Stimulated activated naive CD8-positive, alpha-beta T cell treated with anti-CD3 and anti-CD28 coated beads, Interleukin-15, amount 100 ng/mL, for 72 hours (primary cell): Measurements from ENCODE around the gene HJURP.
A peak's percentile ranks its signal among the peaks of the same experiment; 100 is the strongest.

Source experiments
- ATAC-seq: fragments of 150-1000 bp; cut with Tn5 transposase; 2 replicates; pipeline ENCODE4 v1.10.0; 2021; ENCODE audit warnings: mild to moderate bottlenecking, moderate library complexity
- DNase-seq, 2 donors: peaks; one replicate each; pipeline ENCODE4 v3.0.0; 2021 to 2022
- H3K27ac Mint-ChIP-seq, 2 donors: one replicate each; pipeline ENCODE4 v1.8.0; 2022; ENCODE audit warnings: mild to moderate bottlenecking in 2 of 2, mixed read lengths in 2 of 2, moderate library complexity in 2 of 2
- H3K27me3 Mint-ChIP-seq: one replicate; pipeline ENCODE4 v1.8.0; 2022; ENCODE audit warnings: mixed read lengths
- H3K4me1 Mint-ChIP-seq: one replicate; pipeline ENCODE4 v1.8.0; 2022; ENCODE audit warnings: mild to moderate bottlenecking, mixed read lengths
- H3K4me3 Mint-ChIP-seq, 2 donors: one replicate each; pipeline ENCODE4 v1.8.0; 2022; ENCODE audit warnings: mild to moderate bottlenecking in 2 of 2, mixed read lengths in 2 of 2, moderate library complexity in 1 of 2
- H3K9me3 Mint-ChIP-seq, 2 donors: one replicate each; pipeline ENCODE4 v1.8.0; 2022; ENCODE audit warnings: mixed read lengths in 2 of 2

Gene HJURP

GRCh38 chr2:233799716-233800115, 54.6 kb downstream of the HJURP start:
- Mint-ChIP-seq H3K9me3 (no peaks in the 10 kb centered on the region), H3K27me3 (peaks cover 37% of the 10 kb centered on the region), H3K27ac (peak overlapping the region in 1 of 2 donors; percentile 57), H3K4me3 (no peak overlapping the region), H3K4me1 (peaks cover 9% of the 10 kb centered on the region)
- no peak for ATAC-seq
- no peak for DNase-seq

GRCh38 chr2:233799087-233799665, 55.2 kb downstream of the HJURP start:
- ATAC-seq (no peak), DNase-seq (peak in 1 of 2 donors; percentile 4)
- H3K4me1 Mint-ChIP-seq = peaks cover 9% of the 10 kb centered on the region
- H3K4me3 Mint-ChIP-seq = no peak overlapping the region
- H3K9me3 Mint-ChIP-seq = no peaks in the 10 kb centered on the region
- H3K27me3 Mint-ChIP-seq = peaks cover 31% of the 10 kb centered on the region
- H3K27ac Mint-ChIP-seq = no peak overlapping the region

GRCh38 chr2:233798335-233799086, 55.8 kb downstream of the HJURP start:
- Mint-ChIP-seq H3K4me1 (peaks cover 9% of the 10 kb centered on the region), H3K4me3 (no peak overlapping the region)
- ATAC-seq = no peak

GRCh38 chr2:233796254-233796653, 58.1 kb downstream of the HJURP start:
- H3K27me3 Mint-ChIP-seq = peaks cover 11% of the 10 kb centered on the region
- H3K4me1 Mint-ChIP-seq = peaks cover 4% of the 10 kb centered on the region
- no peak overlapping the region for H3K27ac Mint-ChIP-seq
- no peak overlapping the region for H3K4me3 Mint-ChIP-seq
- ATAC-seq (no peak), DNase-seq (peak in 1 of 2 donors; percentile 4)
- no peaks in the 10 kb centered on the region for H3K9me3 Mint-ChIP-seq

More at GRCh38 chr2:233798335-233799086, 55.8 kb downstream of the HJURP start:
- H3K27ac Mint-ChIP-seq = peak overlapping the region in 1 of 2 donors; percentile 10
- DNase-seq = no peak
- H3K27me3 Mint-ChIP-seq = peaks cover 25% of the 10 kb centered on the region
- no peaks in the 10 kb centered on the region for H3K9me3 Mint-ChIP-seq

- H3K27me3 Mint-ChIP-seq = peaks cover 11% of the 10 kb centered on the region
- H3K27ac Mint-ChIP-seq = no peak overlapping the region
- no peaks in the 10 kb centered on the region for H3K4me1 Mint-ChIP-seq
- no peak for DNase-seq
- H3K9me3 Mint-ChIP-seq = no peaks in the 10 kb centered on the region
- H3K4me3 Mint-ChIP-seq = no peak overlapping the region
- no peak for ATAC-seq
These were observed 58.6 kb downstream of the HJURP start for GRCh38 chr2:233795735-233796171.

GRCh38 chr2:233794128-233794658, 60.1 kb downstream of the HJURP start:
- Mint-ChIP-seq H3K27ac (peak overlapping the region in 1 of 2 donors; percentile 45), H3K27me3 (peaks cover 8% of the 10 kb centered on the region), H3K4me3 (no peak overlapping the region), H3K9me3 (no peaks in the 10 kb centered on the region), H3K4me1 (no peaks in the 10 kb centered on the region)
- DNase-seq = no peak
- ATAC-seq = no peak

- DNase-seq (no peak), ATAC-seq (no peak)
- Mint-ChIP-seq H3K4me3 (no peak overlapping the region), H3K27ac (no peak overlapping the region), H3K4me1 (no peaks in the 10 kb centered on the region), H3K9me3 (no peaks in the 10 kb centered on the region), H3K27me3 (peaks cover 2% of the 10 kb centered on the region)
These were observed 60.7 kb downstream of the HJURP start for GRCh38 chr2:233793465-233794127.

GRCh38 chr2:233792720-233793119, 61.6 kb downstream of the HJURP start:
- H3K4me1 Mint-ChIP-seq = no peaks in the 10 kb centered on the region
- peak overlapping the region in 1 of 2 donors; percentile 36 for H3K27ac Mint-ChIP-seq
- ATAC-seq (no peak), DNase-seq (no peak)
- no peaks in the 10 kb centered on the region for H3K27me3 Mint-ChIP-seq
- no peaks in the 10 kb centered on the region for H3K9me3 Mint-ChIP-seq
- no peak overlapping the region for H3K4me3 Mint-ChIP-seq

GRCh38 chr2:233791883-233792329, 62.4 kb downstream of the HJURP start:
- no peak overlapping the region for H3K27ac Mint-ChIP-seq
- ATAC-seq (no peak), DNase-seq (no peak)
- no peaks in the 10 kb centered on the region for H3K9me3 Mint-ChIP-seq
- H3K4me1 Mint-ChIP-seq = no peaks in the 10 kb centered on the region
- no peak overlapping the region for H3K4me3 Mint-ChIP-seq
- no peaks in the 10 kb centered on the region for H3K27me3 Mint-ChIP-seq

- H3K4me3 Mint-ChIP-seq = no peak overlapping the region
- peak overlapping the region in 1 of 2 donors; percentile 10 for H3K27ac Mint-ChIP-seq
- peaks cover 2 to 3% of the 10 kb centered on the region in 2 donors for H3K9me3 Mint-ChIP-seq
- DNase-seq = no peak
- ATAC-seq = no peak
- H3K4me1 Mint-ChIP-seq = no peaks in the 10 kb centered on the region
- peaks cover under 1% of the 10 kb centered on the region for H3K27me3 Mint-ChIP-seq
These were observed 63.0 kb downstream of the HJURP start for GRCh38 chr2:233791151-233791882.

GRCh38 chr2:233789554-233789953, 64.8 kb downstream of the HJURP start:
- DNase-seq (no peak), ATAC-seq (no peak)
- Mint-ChIP-seq H3K4me1 (no peaks in the 10 kb centered on the region), H3K27me3 (peaks cover 15% of the 10 kb centered on the region), H3K9me3 (peaks cover 14 to 15% of the 10 kb centered on the region in 2 donors), H3K27ac (no peak overlapping the region), H3K4me3 (no peak overlapping the region)
